A549 (cell line): ENCODE measurements around the gene ARID5B.

Experiments
- ATOH8 ChIP-seq: fragments of 250-450 bp; sonication (Bioruptor Pico); IDR thresholded peaks from 2 replicates; pipeline ENCODE4 v1.5.0; 2020; ENCODE audit warnings: low read depth, mild to moderate bottlenecking, moderate library complexity
- BHLHE40 ChIP-seq: IDR thresholded peaks from 2 replicates; pipeline ENCODE4 v1.6.1; 2012; ENCODE audit warnings: low read depth, low read length, inconsistent platforms
- HDAC2 ChIP-seq: fragments of 200-600 bp; sonication (generic); IDR thresholded peaks from 2 replicates; pipeline ENCODE4 v1.6.1; 2016
- JUNB ChIP-seq: fragments of >200 bp; sonication (Bioruptor Twin); formaldehyde crosslinking; IDR thresholded peaks from 2 replicates; pipeline ENCODE4 v1.6.1; 2016
- KDM1A ChIP-seq: fragments of 200-600 bp; sonication (generic); IDR thresholded peaks from 2 replicates; pipeline ENCODE4 v1.6.1; 2016; ENCODE audit warnings: low read depth, mild to moderate bottlenecking
- POLR2A ChIP-seq: IDR thresholded peaks from 2 replicates; pipeline ENCODE4 v1.6.1; 2012; ENCODE audit warnings: mild to moderate bottlenecking, low read length
- POLR2AphosphoS2 ChIP-seq: conservative IDR thresholded peaks from 2 replicates; pipeline ENCODE4 v1.6.1; 2012; ENCODE audit warnings: low read length, improper control_type of control experiment, inconsistent platforms
- RFX5 ChIP-seq: fragments of 450-650 bp; IDR thresholded peaks from 2 replicates; pipeline ENCODE4 v1.7.1; 2014; ENCODE audit warnings: antibody characterized with exemption, mild to moderate bottlenecking, moderate library complexity
- SREBF2 ChIP-seq: fragments of 450-650 bp; IDR thresholded peaks from 2 replicates; pipeline ENCODE4 v1.6.1; 2014; ENCODE audit warnings: mild to moderate bottlenecking, moderate library complexity
- TP53 ChIP-seq: fragments of 250-450 bp; sonication (Bioruptor Pico); IDR thresholded peaks from 2 replicates; pipeline ENCODE4 v1.5.0; 2021; ENCODE audit warnings: mild to moderate bottlenecking, moderate library complexity
- TF ChIP-seq, protein P1 (sequence below): fragments of >200 bp; sonication (Bioruptor Twin); formaldehyde crosslinking; IDR thresholded peaks from 3 replicates; pipeline ENCODE4 v1.5.1; 2016
- TF ChIP-seq, protein P2 (sequence below): fragments of 250-450 bp; sonication (Bioruptor Pico); IDR thresholded peaks from 2 replicates; pipeline ENCODE4 v1.5.0; 2021; ENCODE audit warnings: mild to moderate bottlenecking, moderate library complexity, borderline replicate concordance
- TF ChIP-seq, protein P3 (sequence below): fragments of >200 bp; sonication (Bioruptor Twin); formaldehyde crosslinking; IDR thresholded peaks from 3 replicates; pipeline ENCODE4 v1.6.1; 2016
- TF ChIP-seq, protein P4 (sequence below): fragments of 200-600 bp; sonication (generic); IDR thresholded peaks from 2 replicates; pipeline ENCODE4 v1.6.1; 2016; ENCODE audit warnings: antibody characterized with exemption, mild to moderate bottlenecking, moderate library complexity

- TF ChIP-seq, protein P1, sequence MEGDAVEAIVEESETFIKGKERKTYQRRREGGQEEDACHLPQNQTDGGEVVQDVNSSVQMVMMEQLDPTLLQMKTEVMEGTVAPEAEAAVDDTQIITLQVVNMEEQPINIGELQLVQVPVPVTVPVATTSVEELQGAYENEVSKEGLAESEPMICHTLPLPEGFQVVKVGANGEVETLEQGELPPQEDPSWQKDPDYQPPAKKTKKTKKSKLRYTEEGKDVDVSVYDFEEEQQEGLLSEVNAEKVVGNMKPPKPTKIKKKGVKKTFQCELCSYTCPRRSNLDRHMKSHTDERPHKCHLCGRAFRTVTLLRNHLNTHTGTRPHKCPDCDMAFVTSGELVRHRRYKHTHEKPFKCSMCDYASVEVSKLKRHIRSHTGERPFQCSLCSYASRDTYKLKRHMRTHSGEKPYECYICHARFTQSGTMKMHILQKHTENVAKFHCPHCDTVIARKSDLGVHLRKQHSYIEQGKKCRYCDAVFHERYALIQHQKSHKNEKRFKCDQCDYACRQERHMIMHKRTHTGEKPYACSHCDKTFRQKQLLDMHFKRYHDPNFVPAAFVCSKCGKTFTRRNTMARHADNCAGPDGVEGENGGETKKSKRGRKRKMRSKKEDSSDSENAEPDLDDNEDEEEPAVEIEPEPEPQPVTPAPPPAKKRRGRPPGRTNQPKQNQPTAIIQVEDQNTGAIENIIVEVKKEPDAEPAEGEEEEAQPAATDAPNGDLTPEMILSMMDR, result no peak
- TF ChIP-seq POLR2AphosphoS2 (no peak), SREBF2 (no peak), RFX5 (no peak), BHLHE40 (no peak), JUNB (peak; percentile 43; the same call in 1 of the 2 replicates), KDM1A (no peak), TP53 (CRISPR knock-in tag) (no peak), HDAC2 (no peak), POLR2A (peak; percentile 26; the same call in 1 of the 2 replicates), ATOH8 (no peak)
- TF ChIP-seq, protein P2, sequence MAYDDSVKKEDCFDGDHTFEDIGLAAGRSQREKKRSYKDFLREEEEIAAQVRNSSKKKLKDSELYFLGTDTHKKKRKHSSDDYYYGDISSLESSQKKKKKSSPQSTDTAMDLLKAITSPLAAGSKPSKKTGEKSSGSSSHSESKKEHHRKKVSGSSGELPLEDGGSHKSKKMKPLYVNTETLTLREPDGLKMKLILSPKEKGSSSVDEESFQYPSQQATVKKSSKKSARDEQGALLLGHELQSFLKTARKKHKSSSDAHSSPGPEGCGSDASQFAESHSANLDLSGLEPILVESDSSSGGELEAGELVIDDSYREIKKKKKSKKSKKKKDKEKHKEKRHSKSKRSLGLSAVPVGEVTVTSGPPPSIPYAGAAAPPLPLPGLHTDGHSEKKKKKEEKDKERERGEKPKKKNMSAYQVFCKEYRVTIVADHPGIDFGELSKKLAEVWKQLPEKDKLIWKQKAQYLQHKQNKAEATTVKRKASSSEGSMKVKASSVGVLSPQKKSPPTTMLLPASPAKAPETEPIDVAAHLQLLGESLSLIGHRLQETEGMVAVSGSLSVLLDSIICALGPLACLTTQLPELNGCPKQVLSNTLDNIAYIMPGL (CRISPR knock-in tag), result no peak
- TF ChIP-seq, protein P3, sequence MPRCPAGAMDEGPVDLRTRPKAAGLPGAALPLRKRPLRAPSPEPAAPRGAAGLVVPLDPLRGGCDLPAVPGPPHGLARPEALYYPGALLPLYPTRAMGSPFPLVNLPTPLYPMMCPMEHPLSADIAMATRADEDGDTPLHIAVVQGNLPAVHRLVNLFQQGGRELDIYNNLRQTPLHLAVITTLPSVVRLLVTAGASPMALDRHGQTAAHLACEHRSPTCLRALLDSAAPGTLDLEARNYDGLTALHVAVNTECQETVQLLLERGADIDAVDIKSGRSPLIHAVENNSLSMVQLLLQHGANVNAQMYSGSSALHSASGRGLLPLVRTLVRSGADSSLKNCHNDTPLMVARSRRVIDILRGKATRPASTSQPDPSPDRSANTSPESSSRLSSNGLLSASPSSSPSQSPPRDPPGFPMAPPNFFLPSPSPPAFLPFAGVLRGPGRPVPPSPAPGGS, result no peak
- TF ChIP-seq, protein P4, sequence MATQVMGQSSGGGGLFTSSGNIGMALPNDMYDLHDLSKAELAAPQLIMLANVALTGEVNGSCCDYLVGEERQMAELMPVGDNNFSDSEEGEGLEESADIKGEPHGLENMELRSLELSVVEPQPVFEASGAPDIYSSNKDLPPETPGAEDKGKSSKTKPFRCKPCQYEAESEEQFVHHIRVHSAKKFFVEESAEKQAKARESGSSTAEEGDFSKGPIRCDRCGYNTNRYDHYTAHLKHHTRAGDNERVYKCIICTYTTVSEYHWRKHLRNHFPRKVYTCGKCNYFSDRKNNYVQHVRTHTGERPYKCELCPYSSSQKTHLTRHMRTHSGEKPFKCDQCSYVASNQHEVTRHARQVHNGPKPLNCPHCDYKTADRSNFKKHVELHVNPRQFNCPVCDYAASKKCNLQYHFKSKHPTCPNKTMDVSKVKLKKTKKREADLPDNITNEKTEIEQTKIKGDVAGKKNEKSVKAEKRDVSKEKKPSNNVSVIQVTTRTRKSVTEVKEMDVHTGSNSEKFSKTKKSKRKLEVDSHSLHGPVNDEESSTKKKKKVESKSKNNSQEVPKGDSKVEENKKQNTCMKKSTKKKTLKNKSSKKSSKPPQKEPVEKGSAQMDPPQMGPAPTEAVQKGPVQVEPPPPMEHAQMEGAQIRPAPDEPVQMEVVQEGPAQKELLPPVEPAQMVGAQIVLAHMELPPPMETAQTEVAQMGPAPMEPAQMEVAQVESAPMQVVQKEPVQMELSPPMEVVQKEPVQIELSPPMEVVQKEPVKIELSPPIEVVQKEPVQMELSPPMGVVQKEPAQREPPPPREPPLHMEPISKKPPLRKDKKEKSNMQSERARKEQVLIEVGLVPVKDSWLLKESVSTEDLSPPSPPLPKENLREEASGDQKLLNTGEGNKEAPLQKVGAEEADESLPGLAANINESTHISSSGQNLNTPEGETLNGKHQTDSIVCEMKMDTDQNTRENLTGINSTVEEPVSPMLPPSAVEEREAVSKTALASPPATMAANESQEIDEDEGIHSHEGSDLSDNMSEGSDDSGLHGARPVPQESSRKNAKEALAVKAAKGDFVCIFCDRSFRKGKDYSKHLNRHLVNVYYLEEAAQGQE, result no peak
Observed at GRCh38 chr10:62048919-62049623, 147.6 kb downstream of the ARID5B start.
